HepG2 (cell line): Measurements from ENCODE around the gene PTPA. TPM values are rescaled to one million over a fixed set of nuclear protein-coding genes. Genes with fewer than 3 reads are reported as not detected.

ENCODE experiments used
- ARID5B ChIP-seq: IDR thresholded peaks from 2 replicates; pipeline ENCODE4 v1.4.0; 2020; ENCODE audit warnings: mild to moderate bottlenecking, missing genetic modification reagents
- DMAP1 ChIP-seq: IDR thresholded peaks from 2 replicates; pipeline ENCODE4 v1.6.1; 2016
- EZH2 ChIP-seq: conservative IDR thresholded peaks from 2 replicates; pipeline ENCODE4 v1.6.1; 2012; ENCODE audit warnings: mild to moderate bottlenecking, low read depth, low read length, moderate library complexity
- FOXP1 ChIP-seq, 2 experiments: fragments of 450-650 bp in 1 of 2; IDR thresholded peaks; 2 replicates each; pipeline ENCODE4 v1.6.1; 2017 to 2018; ENCODE audit warnings: antibody characterized with exemption in 1 of 2
- HNF4G ChIP-seq, 2 experiments: sonication (generic) in 1 of 2; formaldehyde crosslinking in 1 of 2; IDR thresholded peaks; 2 replicates each; pipeline versions ENCODE4 v1.4.0 to v1.6.1; 2011 to 2020; ENCODE audit warnings: borderline replicate concordance in 2 of 2, low read depth in 2 of 2, mild to moderate bottlenecking in 2 of 2, low read length in 1 of 2, missing genetic modification reagents in 1 of 2, moderate library complexity in 1 of 2
- KDM4B ChIP-seq: sonication (generic); formaldehyde crosslinking; IDR thresholded peaks from 2 replicates; pipeline ENCODE4 v1.4.0; 2020; ENCODE audit warnings: missing genetic modification reagents
- NCOA1 ChIP-seq: sonication (generic); formaldehyde crosslinking; IDR thresholded peaks from 2 replicates; pipeline ENCODE4 v1.9.0; 2021; ENCODE audit warnings: missing genetic modification reagents
- NFKB2 ChIP-seq: sonication (generic); formaldehyde crosslinking; IDR thresholded peaks from 2 replicates; pipeline ENCODE4 v1.4.0; 2020; ENCODE audit warnings: missing genetic modification reagents, borderline replicate concordance
- RELA ChIP-seq: sonication (generic); formaldehyde crosslinking; IDR thresholded peaks from 2 replicates; pipeline ENCODE4 v1.4.0; 2020; ENCODE audit warnings: missing genetic modification reagents
- SP4 ChIP-seq: sonication (generic); formaldehyde crosslinking; IDR thresholded peaks from 2 replicates; pipeline ENCODE4 v1.8.1; 2023; ENCODE audit warnings: mild to moderate bottlenecking, missing genetic modification reagents
- XRCC5 ChIP-seq: fragments of 200-400 bp; formaldehyde crosslinking; optimal IDR thresholded peaks from 2 replicates; pipeline ENCODE3; 2017; ENCODE audit warnings: mild to moderate bottlenecking, low read length
- ZBTB10 ChIP-seq: sonication (generic); formaldehyde crosslinking; IDR thresholded peaks from 2 replicates; pipeline ENCODE4 v1.4.0; 2020; ENCODE audit warnings: missing genetic modification reagents, borderline replicate concordance
- ZFP91 ChIP-seq: sonication (generic); formaldehyde crosslinking; IDR thresholded peaks from 2 replicates; pipeline ENCODE4 v1.9.0; 2022; ENCODE audit warnings: missing genetic modification reagents, mild to moderate bottlenecking, borderline replicate concordance
- ZMYM3 ChIP-seq: sonication (generic); formaldehyde crosslinking; IDR thresholded peaks from 2 replicates; pipeline ENCODE4 v1.5.1; 2020; ENCODE audit warnings: mild to moderate bottlenecking, missing genetic modification reagents
- ZMYM4 ChIP-seq: sonication (generic); formaldehyde crosslinking; IDR thresholded peaks from 2 replicates; pipeline ENCODE4 v1.8.1; 2023; ENCODE audit warnings: mild to moderate bottlenecking, missing genetic modification reagents
- ZNF160 ChIP-seq: sonication (generic); formaldehyde crosslinking; IDR thresholded peaks from 2 replicates; pipeline ENCODE4 v1.8.0; 2022; ENCODE audit warnings: mild to moderate bottlenecking, inconsistent platforms, missing genetic modification reagents
- ZNF468 ChIP-seq: sonication (generic); formaldehyde crosslinking; IDR thresholded peaks from 2 replicates; pipeline ENCODE4 v1.8.0; 2022; ENCODE audit warnings: mild to moderate bottlenecking, moderate library complexity, missing genetic modification reagents
- ZNF772 ChIP-seq: sonication (generic); formaldehyde crosslinking; IDR thresholded peaks from 2 replicates; pipeline ENCODE4 v1.5.0; 2020; ENCODE audit warnings: mild to moderate bottlenecking, missing genetic modification reagents
- ZSCAN25 ChIP-seq: sonication (generic); formaldehyde crosslinking; IDR thresholded peaks from 2 replicates; pipeline ENCODE4 v1.8.0; 2022; ENCODE audit warnings: mild to moderate bottlenecking, missing genetic modification reagents
- ZXDC ChIP-seq: sonication (generic); formaldehyde crosslinking; IDR thresholded peaks from 2 replicates; pipeline ENCODE4 v1.5.0; 2020; ENCODE audit warnings: mild to moderate bottlenecking, missing genetic modification reagents
- polyA plus RNA-seq, 8 experiments: library from polyadenylated mRNA; depleted of rRNA in 3 of 8; stranded (reverse) in 7 of 8; unstranded in 1 of 8; fragments of >200 nt; fragmentation: Illumina TruSeq in 4 of 8; extraction: Trizol in 4 of 8; gene quantifications; 2 replicates each; pipeline versions ENCODE4 v1.2.1 to v1.2.3, GENCODE V29; 2011 to 2016; ENCODE audit warnings: low read depth in 4 of 8, missing spikeins in 1 of 8, mixed read lengths in 1 of 8; ENCODE audit not compliant: insufficient read depth in 1 of 8
- total RNA-seq, 5 experiments: library from RNA; depleted of rRNA; stranded (reverse); fragments of >200 nt; fragmentation: Illumina TruSeq; extraction: Trizol; gene quantifications; 2 replicates each; pipeline ENCODE4 v1.2.3, GENCODE V29; 2016; ENCODE audit warnings: low read depth in 1 of 5

The PTPA gene
- total and polyA plus RNA-seq, 2 of the 13 experiments (the other 11 are each of a cell fraction or from before 2014, with no cell fraction given): 79.3 to 105 TPM

- TF ChIP-seq ZXDC (CRISPR knock-in tag) (no peak), RELA (CRISPR knock-in tag) (no peak), FOXP1 (IDR thresholded peaks at IDR 0.05) (no peak), FOXP1 (CRISPR knock-in tag; IDR thresholded peaks at IDR 0.05) (peak; percentile 47), NFKB2 (CRISPR knock-in tag) (0 out of 2 replicates have a peak, but pooled peaks have one; percentile 26), SP4 (CRISPR knock-in tag) (peak; percentile 76), ZSCAN25 (CRISPR knock-in tag) (0 out of 2 replicates have a peak, but pooled peaks have one; percentile 66), XRCC5 (no peak), ZNF772 (CRISPR knock-in tag) (peak; percentile 93), EZH2 (no peak), ZMYM3 (CRISPR knock-in tag) (peak; percentile 88), HNF4G (IDR thresholded peaks at IDR 0.05; ENCODE audit: borderline replicate concordance, low read depth, low read length) (peak; percentile 81), HNF4G (CRISPR knock-in tag; IDR thresholded peaks at IDR 0.05; ENCODE audit: borderline replicate concordance, low read depth) (peak; percentile 68; the same call in 1 of the 2 replicates), ZNF468 (CRISPR knock-in tag) (no peak), DMAP1 (CRISPR knock-in tag) (peak; percentile 58; the same call in 1 of the 2 replicates), KDM4B (CRISPR knock-in tag) (no peak), ZNF160 (CRISPR knock-in tag) (0 out of 2 replicates have a peak, but pooled peaks have one; percentile 39), ARID5B (CRISPR knock-in tag) (peak; percentile 65), NCOA1 (CRISPR knock-in tag) (no peak), ZMYM4 (peak; percentile 80), ZFP91 (CRISPR knock-in tag) (no peak), ZBTB10 (CRISPR knock-in tag) (no peak)
These were observed 46.7 kb upstream of the PTPA start (continued) for GRCh38 chr9:129064499-129064908.
